Colonic mucosa (tissue), 4 donors: Measurements from ENCODE around the gene ENOX2. TPM values are rescaled to one million over a fixed set of nuclear protein-coding genes. Genes with fewer than 3 reads are reported as not detected.

Experiments
- DNase-seq: peaks from one replicate; pipeline ENCODE4 v3.0.0-alpha.2; 2020
- H3K27ac ChIP-seq: fragments of 200-600 bp; one replicate; pipeline ENCODE4 v1.8.0; 2021
- H3K27me3 ChIP-seq: fragments of 200-600 bp; one replicate; pipeline ENCODE4 v1.8.0; 2021
- H3K36me3 ChIP-seq: fragments of 200-600 bp; one replicate; pipeline ENCODE4 v1.8.0; 2021
- H3K4me1 ChIP-seq: fragments of 200-600 bp; one replicate; pipeline ENCODE4 v1.8.0; 2021; ENCODE audit warnings: mild to moderate bottlenecking
- H3K4me3 ChIP-seq: fragments of 200-600 bp; one replicate; pipeline ENCODE4 v1.8.0; 2021
- H3K9ac ChIP-seq, 2 donors: one replicate each; pipeline ENCODE4 v1.7.0; 2013; ENCODE audit warnings: control low read depth in 2 of 2, low read depth in 2 of 2, low read length in 2 of 2
- H3K9me3 ChIP-seq: fragments of 200-600 bp; one replicate; pipeline ENCODE4 v1.8.0; 2021
- intact Hi-C: fragments of 100-400 bp; cut with DNase I; formaldehyde crosslinking; loops from one replicate; pipeline ENCODE4 v1.14.1; 2022
- total RNA-seq, 2 donors: library from RNA; stranded (reverse); fragmentation: NEBNext Ultra II Directional in 1 of 2; extraction: Animal tissue kit (Norgen Biotek cat#: 25700) in 1 of 2; gene quantifications; one replicate each; pipeline ENCODE4 v1.2.1, GENCODE V29; 2021
- TF ChIP-seq, protein P1 (sequence below): fragments of 200-600 bp; IDR thresholded peaks from one replicate; pipeline ENCODE4 v1.8.0; 2022; ENCODE audit warnings: antibody characterized with exemption, mild to moderate bottlenecking
- donor health status: healthy.
- donor health status: DM: no; HTN: no; CAD: no.
- donor health status: DM: no; HTN: no; CAD: no.

ENOX2 gene
- total RNA-seq, 2 donors from 2014 or later = 8.0 to 13.7 TPM

DNA sequence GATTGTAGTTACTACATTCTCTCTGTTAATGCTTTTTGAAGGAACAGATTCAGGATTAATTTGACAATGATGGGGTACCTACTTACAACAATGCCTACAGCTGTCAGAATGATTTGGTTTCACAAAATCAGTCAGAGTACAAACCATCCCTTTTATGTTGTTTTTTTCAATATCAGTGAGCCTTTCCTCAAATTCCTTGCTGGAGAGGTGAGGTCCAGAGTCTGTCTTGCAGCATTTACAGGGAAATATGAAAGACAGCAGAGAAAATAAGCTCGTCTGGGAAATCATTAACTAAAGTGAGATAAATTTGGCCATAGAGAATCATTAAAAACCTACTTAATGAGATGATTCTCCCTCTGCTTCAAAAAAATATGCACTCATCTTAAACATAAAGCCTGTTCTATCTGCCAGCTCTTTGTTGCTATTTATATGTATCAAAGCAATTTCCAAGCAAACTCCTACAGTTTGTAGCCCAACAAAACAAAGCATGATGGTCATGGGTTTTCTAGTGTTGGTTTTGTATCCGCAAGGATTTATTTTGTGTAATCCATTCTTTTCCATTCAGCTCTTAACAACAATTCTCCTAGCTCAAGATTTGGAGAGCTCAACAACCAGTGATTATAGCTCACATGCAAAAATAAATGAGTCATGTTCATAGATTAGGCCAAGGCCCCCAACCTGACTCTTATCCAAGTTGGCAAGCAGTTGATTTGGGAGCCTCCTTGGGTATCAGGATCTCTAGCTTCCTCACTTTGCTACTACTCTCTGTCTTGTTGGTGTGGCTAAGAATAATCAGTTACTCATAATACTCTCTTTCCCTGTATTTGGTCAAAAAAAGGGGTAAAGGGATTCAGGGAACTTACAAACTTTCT, 222.6 kb downstream of the ENOX2 start:
- intact Hi-C loops = no loop called here
- Histone ChIP-seq H3K9ac (no peak overlapping the region), H3K27ac (no peak overlapping the region), H3K27me3 (no peaks in the 10 kb centered on the region), H3K9me3 (no peaks in the 10 kb centered on the region), H3K4me3 (no peak overlapping the region), H3K4me1 (no peaks in the 10 kb centered on the region), H3K36me3 (no peaks in the 10 kb centered on the region)
- TF ChIP-seq, protein P1, sequence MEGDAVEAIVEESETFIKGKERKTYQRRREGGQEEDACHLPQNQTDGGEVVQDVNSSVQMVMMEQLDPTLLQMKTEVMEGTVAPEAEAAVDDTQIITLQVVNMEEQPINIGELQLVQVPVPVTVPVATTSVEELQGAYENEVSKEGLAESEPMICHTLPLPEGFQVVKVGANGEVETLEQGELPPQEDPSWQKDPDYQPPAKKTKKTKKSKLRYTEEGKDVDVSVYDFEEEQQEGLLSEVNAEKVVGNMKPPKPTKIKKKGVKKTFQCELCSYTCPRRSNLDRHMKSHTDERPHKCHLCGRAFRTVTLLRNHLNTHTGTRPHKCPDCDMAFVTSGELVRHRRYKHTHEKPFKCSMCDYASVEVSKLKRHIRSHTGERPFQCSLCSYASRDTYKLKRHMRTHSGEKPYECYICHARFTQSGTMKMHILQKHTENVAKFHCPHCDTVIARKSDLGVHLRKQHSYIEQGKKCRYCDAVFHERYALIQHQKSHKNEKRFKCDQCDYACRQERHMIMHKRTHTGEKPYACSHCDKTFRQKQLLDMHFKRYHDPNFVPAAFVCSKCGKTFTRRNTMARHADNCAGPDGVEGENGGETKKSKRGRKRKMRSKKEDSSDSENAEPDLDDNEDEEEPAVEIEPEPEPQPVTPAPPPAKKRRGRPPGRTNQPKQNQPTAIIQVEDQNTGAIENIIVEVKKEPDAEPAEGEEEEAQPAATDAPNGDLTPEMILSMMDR = no peak
- no peak for DNase-seq

DNA sequence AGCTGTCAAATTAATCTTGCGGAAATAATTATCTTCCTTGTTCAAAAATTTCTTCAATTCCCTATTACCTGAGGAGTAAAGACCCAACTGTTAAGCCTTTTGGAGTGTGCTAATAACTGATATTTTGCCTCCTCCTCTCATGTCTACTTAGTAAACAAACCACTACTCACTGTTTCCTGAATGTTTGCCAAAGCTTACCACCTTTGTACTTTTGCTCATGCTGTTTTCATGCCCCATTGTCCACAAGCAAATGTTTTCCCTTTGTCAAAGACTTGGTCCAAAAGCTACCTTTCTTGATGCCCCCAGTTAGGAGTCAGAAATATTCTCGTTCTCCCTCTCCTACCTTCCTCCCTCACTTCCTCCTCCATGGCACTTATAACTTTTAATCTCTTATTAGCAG, 226.1 kb downstream of the ENOX2 start:
- no peak for DNase-seq
- intact Hi-C loops = no loop called here
- Histone ChIP-seq H3K27me3 (no peaks in the 10 kb centered on the region), H3K27ac (no peak overlapping the region), H3K36me3 (no peaks in the 10 kb centered on the region), H3K9me3 (no peaks in the 10 kb centered on the region), H3K4me1 (no peaks in the 10 kb centered on the region), H3K4me3 (no peak overlapping the region), H3K9ac (no peak overlapping the region)
- TF ChIP-seq, protein P1 = no peak

DNA sequence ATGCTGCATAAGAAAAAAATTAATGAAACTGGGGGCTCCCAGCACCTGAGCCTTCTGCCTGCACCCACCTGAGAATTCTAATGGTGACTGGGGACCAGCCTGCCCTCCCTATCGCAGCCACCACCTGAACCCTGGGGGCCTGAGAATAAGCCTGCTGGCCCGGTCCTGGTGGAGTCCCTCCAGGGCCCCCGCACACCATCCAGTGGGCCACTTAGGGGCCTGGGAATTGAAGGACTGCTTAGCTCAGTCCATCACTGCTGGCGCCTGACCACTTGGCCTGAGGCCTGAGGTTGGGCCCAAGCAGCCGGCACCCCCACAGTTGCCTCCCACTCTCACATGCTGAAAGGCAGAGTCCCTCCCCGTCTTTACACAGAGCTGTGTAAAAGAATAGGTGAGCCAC, 230.8 kb downstream of the ENOX2 start:
- H3K9me3 ChIP-seq = no peaks in the 10 kb centered on the region
- no peak for DNase-seq
- H3K4me1 ChIP-seq = no peaks in the 10 kb centered on the region
- TF ChIP-seq, protein P1 = no peak
- intact Hi-C loops = no loop called here
- no peak overlapping the region for H3K4me3 ChIP-seq
- no peaks in the 10 kb centered on the region for H3K36me3 ChIP-seq
- no peak overlapping the region for H3K27ac ChIP-seq
- no peaks in the 10 kb centered on the region for H3K27me3 ChIP-seq
- no peak overlapping the region for H3K9ac ChIP-seq

DNA sequence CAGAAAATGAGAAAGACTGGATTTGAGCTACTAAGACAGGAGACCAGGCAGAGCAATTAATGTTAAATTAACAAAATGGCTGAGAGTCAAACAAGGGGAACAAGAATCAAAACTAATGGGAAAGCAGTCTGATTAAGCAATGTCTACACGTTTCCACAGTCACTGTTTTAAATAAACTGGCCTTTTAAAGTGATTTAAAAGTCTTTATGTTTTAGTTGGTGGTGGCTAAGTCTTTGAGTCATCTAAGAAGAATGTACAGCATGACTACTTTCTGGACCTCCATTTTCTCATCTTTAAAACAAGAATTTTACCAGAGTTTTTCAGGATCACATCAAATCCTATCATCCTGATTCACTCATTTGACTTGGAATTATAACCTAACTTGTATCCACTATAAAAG, 233.8 kb downstream of the ENOX2 start:
- Histone ChIP-seq H3K9me3 (no peaks in the 10 kb centered on the region), H3K9ac (no peak overlapping the region), H3K4me1 (no peaks in the 10 kb centered on the region), H3K36me3 (no peaks in the 10 kb centered on the region), H3K4me3 (no peak overlapping the region), H3K27me3 (no peaks in the 10 kb centered on the region), H3K27ac (no peak overlapping the region)
- intact Hi-C loops = no loop called here
- no peak for DNase-seq
- TF ChIP-seq, protein P1 = no peak

DNA sequence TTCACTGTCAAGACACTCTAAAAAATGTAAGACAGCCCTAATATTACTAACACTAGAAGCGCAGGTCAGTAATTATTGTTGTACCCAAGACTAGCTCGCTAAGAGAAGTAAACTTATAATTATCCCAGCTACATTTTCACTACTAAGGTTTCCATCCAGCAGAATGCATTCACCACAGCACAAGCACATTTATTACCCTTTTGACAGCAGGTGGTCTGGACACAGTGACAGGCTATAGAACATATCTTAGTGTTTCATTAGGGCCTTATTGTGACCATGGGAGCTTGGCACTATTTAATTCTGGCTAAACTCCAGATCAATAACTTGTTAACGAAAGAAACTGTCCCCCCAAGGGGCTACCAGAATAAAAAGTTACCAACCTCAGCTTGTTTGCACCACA, 237.7 kb downstream of the ENOX2 start:
- Histone ChIP-seq H3K4me1 (no peaks in the 10 kb centered on the region), H3K27me3 (no peaks in the 10 kb centered on the region), H3K9me3 (no peaks in the 10 kb centered on the region), H3K36me3 (no peaks in the 10 kb centered on the region), H3K27ac (no peak overlapping the region), H3K4me3 (no peak overlapping the region), H3K9ac (no peak overlapping the region)
- DNase-seq = no peak
- intact Hi-C loops = no loop called here
- TF ChIP-seq, protein P1 = no peak
